Stimulated activated CD4-positive, alpha-beta T cell treated with anti-CD3 and anti-CD28 coated beads, Interleukin-4, amount 100 ng/mL, for 4 hours (primary cell): ENCODE results near the gene JTB.

Experiments used
- DNase-seq, 2 experiments: peaks; one replicate each; pipeline ENCODE4 v3.0.0-alpha.2; 2020

JTB gene

DNA sequence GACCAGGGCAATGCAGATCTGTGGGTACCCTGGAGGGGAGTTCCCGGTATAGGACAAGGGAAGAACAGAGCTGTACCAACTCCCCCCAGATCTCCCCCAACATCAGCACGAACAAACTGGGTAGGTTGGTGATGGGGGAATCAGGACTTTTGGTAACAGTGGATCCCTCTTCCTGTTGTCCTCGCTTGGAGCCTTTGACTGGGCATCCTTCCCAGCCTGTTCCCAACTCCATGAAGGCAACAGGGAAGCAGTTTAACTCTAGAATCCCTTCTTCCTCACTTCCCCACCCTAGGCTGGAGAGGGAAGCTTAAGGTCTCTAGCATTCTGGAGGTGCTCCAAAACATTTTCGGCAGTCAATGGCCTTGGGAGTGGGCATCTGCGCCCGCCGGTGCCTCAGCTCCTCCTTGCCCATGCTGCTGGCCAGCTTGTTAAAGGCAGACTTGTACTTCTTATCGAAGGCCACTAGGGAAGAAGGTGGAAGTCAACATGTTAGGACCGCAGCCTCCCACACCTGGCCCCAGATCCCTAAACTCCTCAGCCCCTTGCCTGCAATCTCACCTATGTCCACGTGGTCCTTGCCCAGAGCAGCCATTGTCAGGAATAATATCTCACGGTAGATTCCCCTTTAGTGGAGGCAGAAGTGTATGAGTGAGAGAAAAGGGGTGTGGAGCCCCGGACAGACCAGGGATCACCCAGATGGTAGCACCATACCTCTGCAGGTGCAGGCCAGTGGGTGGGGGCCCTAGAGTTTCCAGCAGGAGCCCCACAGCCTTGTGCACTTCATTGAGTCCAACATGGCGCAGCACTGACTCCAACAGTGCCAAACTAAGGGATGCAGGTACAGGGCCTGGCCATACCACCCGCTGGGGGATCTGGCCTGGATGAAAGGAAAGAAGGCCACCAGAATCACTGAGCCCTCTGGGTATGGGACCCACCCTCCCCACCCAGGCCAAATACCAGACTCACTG lies 47.2 kb downstream of the JTB start:
- DNase-seq = no peak

DNA sequence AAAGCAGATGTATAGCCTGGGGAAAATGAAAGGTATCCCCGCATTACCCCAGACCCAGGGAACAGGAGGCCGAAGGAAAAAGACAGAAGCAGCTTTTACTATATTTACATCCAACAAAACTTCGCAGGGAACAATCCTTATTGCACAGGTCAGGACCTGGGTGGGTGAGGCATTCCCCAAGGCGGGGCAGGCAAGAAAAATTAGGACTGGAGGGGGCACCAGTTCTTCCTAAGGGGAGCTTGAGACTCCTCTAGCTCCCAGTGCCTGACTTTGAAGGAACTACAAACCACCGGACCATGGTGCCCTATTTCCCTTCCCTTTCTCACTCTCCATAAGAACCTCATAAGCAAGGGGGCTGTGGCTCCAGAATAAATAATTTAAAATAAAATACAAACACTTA lies 48.0 kb downstream of the JTB start:
- DNase-seq = no peak

GRCh38 chr1:153928791-153929341 lies 48.6 kb downstream of the JTB start:
- DNase-seq = no peak

DNA sequence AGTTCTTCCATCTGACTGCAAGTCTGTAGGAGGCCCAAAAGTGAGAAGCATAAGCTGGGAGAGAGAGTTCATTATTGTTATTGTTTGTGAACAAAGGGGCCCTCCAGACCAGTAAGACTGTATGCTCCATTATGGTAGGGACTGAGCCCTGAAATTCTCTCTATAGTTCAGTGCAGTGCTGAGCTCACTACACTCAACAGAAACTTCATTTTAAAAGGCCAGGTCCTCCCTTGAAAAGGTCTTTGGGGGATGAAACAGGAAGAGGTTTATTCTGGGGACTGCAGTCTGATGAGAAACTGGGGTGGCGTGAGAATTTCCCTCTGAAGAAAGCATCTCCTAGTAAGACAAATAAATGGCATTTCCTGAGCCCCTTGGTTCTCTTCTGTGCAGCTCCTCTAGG lies 49.2 kb downstream of the JTB start:
- DNase-seq = no peak

DNA sequence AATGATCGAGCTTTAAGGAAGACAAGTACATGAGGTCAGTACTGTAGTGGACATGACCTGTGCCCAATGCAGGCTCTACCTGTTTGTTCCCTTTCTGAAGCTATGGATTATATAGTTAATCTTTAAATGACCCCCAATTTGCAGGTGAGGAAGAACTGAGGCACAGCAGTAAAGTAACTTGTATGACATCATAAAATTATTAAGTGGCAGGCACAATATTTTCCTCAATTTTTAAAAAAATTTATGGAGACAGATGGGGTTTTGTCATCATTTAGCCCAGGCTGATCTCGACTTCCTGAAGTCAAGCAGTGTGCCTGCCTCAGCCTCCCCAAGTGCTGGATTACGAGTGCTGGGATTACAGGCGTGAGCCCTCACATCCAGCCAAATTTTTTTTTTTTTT lies 51.1 kb downstream of the JTB start:
- no peak for DNase-seq
